Measurements from ENCODE around the gene CABP1. TPM values are rescaled to one million over a fixed set of nuclear protein-coding genes. Genes with fewer than 3 reads are reported as not detected.

The CABP1 gene
- total RNA-seq, 1 donor from 2014 or later: 0.83 TPM

- H3K4me1 Mint-ChIP-seq (ENCODE audit: low read depth, unreplicated experiment): peaks cover 12% of the 10 kb centered on the region
- peak; percentile 58 for TF ChIP-seq CTCF (IDR thresholded peaks at IDR 0.05; ENCODE audit: partially characterized antibody, unreplicated experiment)
- no peak overlapping the region for H3K27ac Mint-ChIP-seq (ENCODE audit: unreplicated experiment)
- DNase-seq: peak; percentile 50
- peak overlapping the region; percentile 74 for H3K4me3 Mint-ChIP-seq (ENCODE audit: unreplicated experiment)
- peaks cover 11% of the 10 kb centered on the region for H3K27me3 Mint-ChIP-seq (ENCODE audit: unreplicated experiment)
- peaks cover 4% of the 10 kb centered on the region for H3K9me3 Mint-ChIP-seq (ENCODE audit: unreplicated experiment)
- no peaks in the 10 kb centered on the region for H3K36me3 Mint-ChIP-seq (ENCODE audit: unreplicated experiment)
Observed at GRCh38 chr12:120649442-120650232, 9.2 kb downstream of the CABP1 start.

DNA sequence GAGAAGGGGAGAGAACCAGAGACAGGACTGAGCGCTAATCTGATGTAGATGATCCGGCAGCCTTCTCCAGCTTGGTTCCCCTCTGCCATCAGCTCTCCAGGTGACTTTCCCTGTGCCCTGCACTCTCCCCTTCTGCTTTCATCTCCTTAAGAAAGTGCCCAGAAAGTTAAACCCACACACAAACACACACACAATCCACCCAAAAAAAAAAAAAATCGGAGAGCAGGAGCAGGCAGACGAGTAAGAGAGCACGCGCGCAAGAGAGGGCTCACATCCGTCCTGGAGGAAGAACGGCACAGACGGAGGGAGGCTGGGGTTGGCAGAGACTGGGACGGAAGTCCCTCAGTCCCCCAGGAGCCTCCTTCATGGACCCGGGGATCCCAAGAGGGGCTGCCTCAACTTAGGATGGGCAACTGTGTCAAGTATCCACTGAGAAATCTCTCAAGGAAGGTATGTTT, 9.8 kb downstream of the CABP1 start:
- DNase-seq: no peak
- H3K4me3 Mint-ChIP-seq (ENCODE audit: unreplicated experiment): peak overlapping the region; percentile 65
- H3K4me1 Mint-ChIP-seq (ENCODE audit: low read depth, unreplicated experiment): peaks cover 12% of the 10 kb centered on the region
- H3K9me3 Mint-ChIP-seq (ENCODE audit: unreplicated experiment): peaks cover 6% of the 10 kb centered on the region
- H3K27me3 Mint-ChIP-seq (ENCODE audit: unreplicated experiment): peaks cover 11% of the 10 kb centered on the region
- no peak for TF ChIP-seq CTCF (IDR thresholded peaks at IDR 0.05; ENCODE audit: partially characterized antibody, unreplicated experiment)
- no peaks in the 10 kb centered on the region for H3K36me3 Mint-ChIP-seq (ENCODE audit: unreplicated experiment)
- H3K27ac Mint-ChIP-seq (ENCODE audit: unreplicated experiment): peak overlapping the region; percentile 35

DNA sequence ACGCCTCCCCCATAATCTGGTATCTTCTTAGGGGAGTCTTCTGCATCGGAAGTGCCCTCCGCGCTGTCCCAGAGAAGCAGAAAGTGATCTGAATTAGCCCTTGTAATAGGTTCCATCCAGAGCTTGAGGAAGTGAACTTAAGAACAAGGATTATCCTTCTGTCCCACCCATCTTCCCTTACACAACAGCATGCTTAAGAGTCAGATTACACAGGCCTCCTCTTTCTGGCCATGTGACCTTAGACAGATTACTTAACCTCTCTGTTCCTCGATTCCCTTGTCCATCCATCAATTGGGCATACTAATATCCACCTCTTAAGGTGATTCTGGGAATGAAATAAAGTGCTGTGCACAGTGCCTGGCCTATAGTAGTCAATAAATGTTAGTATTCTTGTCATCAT, 11.4 kb downstream of the CABP1 start:
- DNase-seq: no peak
- TF ChIP-seq CTCF (IDR thresholded peaks at IDR 0.05; ENCODE audit: partially characterized antibody, unreplicated experiment): no peak
- H3K4me3 Mint-ChIP-seq (ENCODE audit: unreplicated experiment): no peak overlapping the region
- no peak overlapping the region for H3K27ac Mint-ChIP-seq (ENCODE audit: unreplicated experiment)
- no peaks in the 10 kb centered on the region for H3K36me3 Mint-ChIP-seq (ENCODE audit: unreplicated experiment)
- H3K4me1 Mint-ChIP-seq (ENCODE audit: low read depth, unreplicated experiment): peaks cover 11% of the 10 kb centered on the region
- peaks cover 11% of the 10 kb centered on the region for H3K27me3 Mint-ChIP-seq (ENCODE audit: unreplicated experiment)
- H3K9me3 Mint-ChIP-seq (ENCODE audit: unreplicated experiment): peaks cover 6% of the 10 kb centered on the region

DNA sequence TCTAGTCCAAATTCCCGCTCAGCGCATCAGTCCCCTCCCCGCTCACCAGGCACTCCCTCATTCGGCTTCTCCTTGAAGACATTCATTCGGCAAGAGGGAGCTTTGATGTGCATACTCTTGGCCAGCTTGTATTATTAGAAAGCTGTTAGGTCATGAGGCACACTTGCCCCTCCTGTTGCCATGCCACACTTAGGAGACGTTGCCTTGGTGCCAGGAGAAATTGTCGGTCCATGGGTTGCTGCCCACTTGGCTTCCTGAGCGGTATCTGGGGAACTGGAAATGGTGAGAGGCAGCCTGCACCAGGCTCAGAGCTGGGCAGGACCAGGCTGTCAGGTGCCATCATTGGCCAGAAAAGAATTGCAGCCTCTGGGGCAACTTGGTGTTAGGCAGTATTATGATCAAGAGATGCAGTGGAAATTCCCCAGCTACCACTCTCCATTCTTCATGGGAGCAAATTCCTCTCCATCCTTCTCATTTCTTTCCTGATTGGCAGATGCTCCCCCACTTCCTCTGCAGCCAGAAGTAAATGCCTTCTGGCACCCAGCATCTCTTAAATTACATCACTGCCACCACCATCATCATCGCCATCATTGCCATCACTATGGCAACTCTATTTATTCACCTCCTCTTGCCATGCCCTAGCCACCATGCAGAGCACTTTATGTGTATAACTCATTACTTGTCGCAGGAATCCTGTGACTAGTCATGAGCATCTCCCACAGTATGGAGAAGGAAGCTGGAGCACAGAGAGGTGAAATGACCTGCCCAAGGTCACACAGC, 12.4 kb downstream of the CABP1 start:
- Mint-ChIP-seq H3K4me1 (ENCODE audit: low read depth, unreplicated experiment) (peaks cover 8% of the 10 kb centered on the region), H3K9me3 (ENCODE audit: unreplicated experiment) (peaks cover 6% of the 10 kb centered on the region), H3K27me3 (ENCODE audit: unreplicated experiment) (peaks cover 7% of the 10 kb centered on the region), H3K36me3 (ENCODE audit: unreplicated experiment) (no peaks in the 10 kb centered on the region), H3K27ac (ENCODE audit: unreplicated experiment) (no peak overlapping the region), H3K4me3 (ENCODE audit: unreplicated experiment) (no peak overlapping the region)
- TF ChIP-seq CTCF (IDR thresholded peaks at IDR 0.05; ENCODE audit: partially characterized antibody, unreplicated experiment): no peak
- DNase-seq: no peak

DNA sequence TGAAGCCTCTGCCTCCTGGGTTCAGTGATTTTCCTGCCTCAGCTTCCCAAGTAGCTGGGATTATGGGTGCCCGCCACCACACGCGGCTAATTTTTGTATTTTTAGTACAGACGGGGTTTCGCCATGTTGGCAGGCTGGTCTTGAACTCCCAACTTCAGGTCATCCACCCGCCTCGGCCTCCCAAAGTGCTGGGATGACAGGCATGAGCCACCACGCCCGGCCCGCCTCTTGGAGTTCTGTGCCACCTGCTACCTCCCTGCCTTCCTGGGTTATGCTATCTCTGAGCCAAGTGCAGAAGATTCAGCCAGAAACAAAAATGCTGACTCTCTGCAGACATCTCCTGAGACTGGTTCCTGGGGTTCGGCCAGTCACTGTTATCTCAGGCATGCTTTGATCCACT, 13.2 kb downstream of the CABP1 start:
- no peak for DNase-seq

More for the DNA sequence above, 13.2 kb downstream of the CABP1 start:
- H3K36me3 Mint-ChIP-seq (ENCODE audit: unreplicated experiment): no peaks in the 10 kb centered on the region
- H3K4me3 Mint-ChIP-seq (ENCODE audit: unreplicated experiment): no peak overlapping the region
- peaks cover 8% of the 10 kb centered on the region for H3K4me1 Mint-ChIP-seq (ENCODE audit: low read depth, unreplicated experiment)
- peaks cover 7% of the 10 kb centered on the region for H3K27me3 Mint-ChIP-seq (ENCODE audit: unreplicated experiment)
- H3K27ac Mint-ChIP-seq (ENCODE audit: unreplicated experiment): no peak overlapping the region
- TF ChIP-seq CTCF (IDR thresholded peaks at IDR 0.05; ENCODE audit: partially characterized antibody, unreplicated experiment): no peak
- peaks cover 8% of the 10 kb centered on the region for H3K9me3 Mint-ChIP-seq (ENCODE audit: unreplicated experiment)
